ENCODE measurements around the gene CHD3. TPM values are rescaled to one million over a fixed set of nuclear protein-coding genes. Genes with fewer than 3 reads are reported as not detected.

Gene CHD3
- total and polyA plus RNA-seq, 2 experiments from 2014 or later = 2.9 to 9.7 TPM

- TF ChIP-seq ZNF462 (CRISPR knock-in tag; IDR thresholded peaks at IDR 0.05) (no peak), STAT1 (IDR thresholded peaks at IDR 0.05; ENCODE audit: unreplicated experiment) (no peak), NANOG (IDR thresholded peaks at IDR 0.05; ENCODE audit: borderline replicate concordance) (no peak), ZNF331 (CRISPR knock-in tag; IDR thresholded peaks at IDR 0.05; ENCODE audit: low read depth) (no peak), POLR2AphosphoS5 (IDR thresholded peaks at IDR 0.05; ENCODE audit: low read depth) (no peak)
These were observed 48.1 kb upstream of the CHD3 start (continued) for GRCh38 chr17:7840441-7840840.

GRCh38 chr17:7840875-7841274 lies 47.7 kb upstream of the CHD3 start:
- Histone ChIP-seq H3F3A (replicated peaks; ENCODE audit: low read depth) (peaks cover 25% of the 10 kb centered on the region), H2AFZ (no peak overlapping the region), H4K20me1 (replicated peaks; ENCODE audit: insufficient read depth) (peaks cover 13% of the 10 kb centered on the region), H3K4me3 (peak overlapping the region; percentile 94), H3K27ac (ENCODE audit: low read depth) (no peak overlapping the region), H3K9me2 (ENCODE audit: insufficient read depth) (no peaks in the 10 kb centered on the region), H3K79me2 (replicated peaks; ENCODE audit: insufficient read depth) (no peaks in the 10 kb centered on the region), H3K36me3 (ENCODE audit: insufficient read depth) (peaks cover 6% of the 10 kb centered on the region; the same call in 1 of the 2 replicates), H3K4me1 (ENCODE audit: insufficient read depth) (peaks cover 27% of the 10 kb centered on the region), H3K4me2 (peak overlapping the region; percentile 99), H3K27me3 (ENCODE audit: insufficient read depth) (peaks cover 86% of the 10 kb centered on the region)
- Mint-ChIP-seq H3K27ac (no peak overlapping the region), H3K4me3 (peak overlapping the region; percentile 83), H3K4me1 (peaks cover 40% of the 10 kb centered on the region), H3K36me3 (ENCODE audit: low read depth) (peaks cover 2% of the 10 kb centered on the region; the same call in 1 of the 3 replicates), H3K27me3 (ENCODE audit: insufficient read depth, low read depth, poor library complexity) (peaks cover 69% of the 10 kb centered on the region), H3K9me3 (no peaks in the 10 kb centered on the region; the same call in 1 of the 3 replicates)
- DNase-seq (ENCODE audit: low spot score) (no peak), ATAC-seq (no peak)
- TF ChIP-seq CTCF (conservative IDR thresholded peaks at IDR 0.05; ENCODE audit: low read depth in 2 of 2) (no peak), EZH2 (IDR thresholded peaks at IDR 0.05; ENCODE audit: low read depth, unreplicated experiment) (peak; percentile 11), NANOG (IDR thresholded peaks at IDR 0.05; ENCODE audit: borderline replicate concordance) (no peak), ZNF114 (CRISPR knock-in tag; IDR thresholded peaks at IDR 0.05) (no peak), JUNB (IDR thresholded peaks at IDR 0.05; ENCODE audit: unreplicated experiment) (no peak)

Data from GM23338 (cell line).